Renal cortical epithelial cell (primary cell): ENCODE results near the gene RWDD1. TPM values are rescaled to one million over a fixed set of nuclear protein-coding genes. Genes with fewer than 3 reads are reported as not detected.

ENCODE experiments used
- DNase-seq: peaks from one replicate; pipeline ENCODE4 v3.0.0-alpha.2; 2011; ENCODE audit warnings: low read depth
- total RNA-seq: library from RNA; depleted of rRNA; stranded (reverse); fragments of >200 nt; gene quantifications from 2 replicates; pipeline ENCODE4 v1.2.3, GENCODE V29; 2014

RWDD1 gene
- total RNA-seq, 1 donor from 2014 or later: 23.4 TPM

- no peak for DNase-seq
Measured at GRCh38 chr6:116605935-116606334, 34.6 kb downstream of the RWDD1 start.

GRCh38 chr6:116611056-116611455 is 39.8 kb downstream of the RWDD1 start:
- no peak for DNase-seq

- peak; percentile 96 for DNase-seq
Measured at GRCh38 chr6:116615937-116616736, 44.8 kb downstream of the RWDD1 start, which contains the start of gene RSPH4A. RSPH4A (plus strand) TSS chr6:116616479; CDS start chr6:116616624, 145 bp downstream.

- DNase-seq: no peak
Measured at GRCh38 chr6:116616737-116617053, 45.4 kb downstream of the RWDD1 start.

GRCh38 chr6:116624036-116624805 is 52.9 kb downstream of the RWDD1 start:
- peak; percentile 19 for DNase-seq

GRCh38 chr6:116625872-116626271 is 54.6 kb downstream of the RWDD1 start:
- DNase-seq: no peak

GRCh38 chr6:116629563-116629981 is 58.3 kb downstream of the RWDD1 start:
- no peak for DNase-seq

GRCh38 chr6:116631379-116631990 is 60.2 kb downstream of the RWDD1 start:
- no peak for DNase-seq

- DNase-seq: no peak
Measured at GRCh38 chr6:116633685-116634084, 62.4 kb downstream of the RWDD1 start.

Other genes starting within 250 kb of the RWDD1 start
- 149 and 161 TPM in 2 replicates for gene DSE, start 200.6 kb upstream of the RWDD1 start, total RNA-seq
- gene CALHM6, start 110.1 kb upstream of the RWDD1 start, total RNA-seq: 1.6 and 3.1 TPM in 2 replicates
- gene CALHM5, start 59.9 kb upstream of the RWDD1 start, total RNA-seq: 0.17 and 0.40 TPM in 2 replicates
- gene TRAPPC3L, start 25.8 kb upstream of the RWDD1 start, total RNA-seq: not detected in 2 replicates
- not detected in 2 replicates for gene CALHM4, start 17.8 kb upstream of the RWDD1 start, total RNA-seq
- gene RSPH4A, start 45.0 kb downstream of the RWDD1 start, total RNA-seq: 1.5 TPM in 1 of 2 replicates, not detected in the other
- 19.4 and 26.0 TPM in 2 replicates for gene ZUP1, start 97.3 kb downstream of the RWDD1 start, total RNA-seq
- 11.9 and 14.8 TPM in 2 replicates for gene KPNA5, start 109.7 kb downstream of the RWDD1 start, total RNA-seq
- not detected in 2 replicates for gene FAM162B, start 194.2 kb downstream of the RWDD1 start, total RNA-seq